Right cardiac atrium (tissue), 5 donors: ENCODE results near the gene PRDX1. TPM values are rescaled to one million over a fixed set of nuclear protein-coding genes. Genes with fewer than 3 reads are reported as not detected.
A peak's percentile ranks its signal among the peaks of the same experiment; 100 is the strongest.
"Not testable (repeated sequence)": the region's sequence is repeated elsewhere in the genome, so short reads cannot be mapped to it uniquely, and the experiment has no call there.

ENCODE experiments used
- ATAC-seq, 2 donors: fragments of 200-7000 bp; cut with Tn5 transposase; one replicate each; pipeline versions ENCODE4 v1.8.0 to v1.9.1; 2020; ENCODE audit warnings: moderate library complexity in 2 of 2, mild to moderate bottlenecking in 1 of 2
- DNase-seq, 3 donors: peaks; one replicate each; pipeline ENCODE4 v3.0.0-alpha.2; 2020
- H3K27ac ChIP-seq: one replicate; pipeline ENCODE4 v1.5.1; 2013; ENCODE audit warnings: mild to moderate bottlenecking, low read length, control low read depth, moderate library complexity
- H3K27me3 ChIP-seq: one replicate; pipeline ENCODE4 v1.6.1; 2013; ENCODE audit not compliant: control insufficient read depth, insufficient read depth
- H3K4me1 ChIP-seq: one replicate; pipeline ENCODE4 v1.6.1; 2013; ENCODE audit warnings: low read length; ENCODE audit not compliant: control insufficient read depth, insufficient read depth
- H3K4me3 ChIP-seq: one replicate; pipeline ENCODE4 v1.5.1; 2013; ENCODE audit warnings: low read length, control low read depth
- H3K9me3 ChIP-seq: one replicate; pipeline ENCODE4 v1.6.1; 2013; ENCODE audit warnings: low read length; ENCODE audit not compliant: control insufficient read depth
- WGBS: extraction: QIAGEN DNeasy Blood & Tissue Kit; methylation state at CpG from one replicate; pipeline ENCODE4 v1.1.7; 2013; 5-methylcytosine and 5-hydroxymethylcytosine counted together
- intact Hi-C, 4 donors: fragments of 100-400 bp; cut with DNase I; formaldehyde crosslinking; loops; one replicate each; pipeline versions ENCODE4 v1.11.0 to v1.14.0; 2022 to 2023
- polyA plus RNA-seq: library from polyadenylated mRNA; stranded (reverse); fragments of 200-250 nt; gene quantifications from one replicate; pipeline ENCODE4 v1.2.3, GENCODE V29; 2013
- total RNA-seq, 4 donors: library from RNA; stranded (reverse); fragmentation: NEBNext Ultra II Directional; extraction: Animal tissue kit (Norgen Biotek cat#: 25700); gene quantifications; one replicate each; pipeline ENCODE4 v1.2.1, GENCODE V29; 2021
- donor health status: healthy with polysubstance abuse.
- donor health status: DM: no; HTN: yes; CAD: no.
- donor health status: DM: no; HTN: no; CAD: no.
- donor health status: DM: no; HTN: yes; CAD: no; lungs with severe emphysema.
- donor health status: DM: yes; HTN: yes; CAD: no.

PRDX1 gene
- total and polyA plus RNA-seq, 5 donors: 548 to 1,153 (median 755) TPM

GRCh38 chr1:45516036-45516435 lies 5.6 kb downstream of the PRDX1 start:
- ATAC-seq: no peak
- H3K27ac ChIP-seq: no peak overlapping the region
- H3K9me3 ChIP-seq: no peaks in the 10 kb centered on the region
- H3K4me1 ChIP-seq: no peaks in the 10 kb centered on the region
- intact Hi-C loops: loop anchor here in 2 of 4 donors (5.0 to 10.0 kb wide), 2 partner anchors 49 to 56 kb away; no protein-coding TSS in a partner anchor
- 37% methylated on average over 3 of the region's 3 CpGs for WGBS
- no peaks in the 10 kb centered on the region for H3K27me3 ChIP-seq
- H3K4me3 ChIP-seq: no peak overlapping the region
- no peak for DNase-seq

DNA sequence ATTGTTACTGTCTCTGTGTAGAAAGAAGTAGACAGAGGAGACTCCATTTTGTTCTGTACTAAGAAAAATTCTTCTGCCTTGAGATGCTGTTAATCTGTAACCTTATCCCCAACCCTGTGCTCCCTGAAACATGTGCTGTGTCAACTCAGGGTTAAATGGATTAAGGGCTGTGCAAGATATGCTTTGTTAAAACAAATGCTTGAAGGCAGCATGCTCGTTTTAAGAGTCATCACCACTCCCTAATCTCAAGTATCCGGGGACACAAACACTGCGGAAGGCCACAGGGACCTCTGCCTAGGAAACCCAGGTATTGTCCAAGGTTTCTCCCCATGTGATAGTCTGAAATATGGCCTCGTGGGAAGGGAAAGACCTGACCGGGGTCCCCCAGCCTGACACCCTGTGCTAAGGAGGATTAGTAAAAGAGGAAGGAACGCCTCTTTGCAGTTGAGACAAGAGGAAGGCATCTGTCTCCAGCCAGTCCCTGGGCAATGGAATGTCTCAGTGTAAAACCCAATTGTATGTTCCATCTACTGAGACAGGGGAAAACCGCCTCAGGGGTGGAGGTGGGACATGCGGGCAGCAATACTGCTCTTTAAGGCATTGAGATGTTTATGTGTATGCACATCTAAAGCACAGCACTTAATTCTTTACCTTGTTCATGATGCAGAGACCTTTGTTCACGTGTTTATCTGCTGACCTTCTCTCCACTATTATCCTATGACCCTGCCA lies 8.0 kb downstream of the PRDX1 start:
- WGBS: 66% methylated on average over 9 of the region's 9 CpGs
- ATAC-seq, H3K4me1 ChIP-seq: not testable (repeated sequence)

GRCh38 chr1:45512641-45513054 lies 9.0 kb downstream of the PRDX1 start:
- Histone ChIP-seq H3K27ac (no peak overlapping the region), H3K9me3 (no peaks in the 10 kb centered on the region), H3K4me3 (no peak overlapping the region), H3K4me1 (no peaks in the 10 kb centered on the region), H3K27me3 (no peaks in the 10 kb centered on the region)
- DNase-seq (peak in 2 of 3 donors; percentile 51 to 67), ATAC-seq (peak; percentile 44 to 55)
- 97% methylated on average over 1 of the region's 1 CpG for WGBS
- intact Hi-C loops: loop anchor here in 2 of 4 donors (5.0 to 10.0 kb wide), 3 partner anchors 45 to 60 kb away; no protein-coding TSS in a partner anchor

More for the DNA sequence above, 8.0 kb downstream of the PRDX1 start:
- DNase-seq, H3K4me3 ChIP-seq, H3K27me3 ChIP-seq, H3K9me3 ChIP-seq: not testable (repeated sequence)
- intact Hi-C loops: loop anchor here in 2 of 4 donors (5.0 to 10.0 kb wide), 3 partner anchors 44 to 59 kb away; no protein-coding TSS in a partner anchor
- peak overlapping the region; percentile 13 for H3K27ac ChIP-seq

- no peak overlapping the region for H3K27ac ChIP-seq
- WGBS: 85% methylated on average over 4 of the region's 4 CpGs
- H3K27me3 ChIP-seq: no peaks in the 10 kb centered on the region
- intact Hi-C loops: loop anchor here in 2 of 4 donors (5.0 to 10.0 kb wide), 3 partner anchors 46 to 61 kb away; no protein-coding TSS in a partner anchor
- DNase-seq: no peak
- no peaks in the 10 kb centered on the region for H3K9me3 ChIP-seq
- ATAC-seq: no peak
- H3K4me3 ChIP-seq: no peak overlapping the region
- H3K4me1 ChIP-seq: no peaks in the 10 kb centered on the region
Observed at GRCh38 chr1:45510972-45511527, 10.6 kb downstream of the PRDX1 start.

GRCh38 chr1:45510036-45510971 lies 11.4 kb downstream of the PRDX1 start:
- no peak for ATAC-seq
- intact Hi-C loops: loop anchor here in 2 of 4 donors (5.0 to 10.0 kb wide), 3 partner anchors 47 to 62 kb away; no protein-coding TSS in a partner anchor
- no peaks in the 10 kb centered on the region for H3K27me3 ChIP-seq
- H3K4me1 ChIP-seq: no peaks in the 10 kb centered on the region
- 65% methylated on average over 9 of the region's 9 CpGs for WGBS
- no peak for DNase-seq
- no peaks in the 10 kb centered on the region for H3K9me3 ChIP-seq
- no peak overlapping the region for H3K27ac ChIP-seq
- H3K4me3 ChIP-seq: no peak overlapping the region

GRCh38 chr1:45508295-45509151 lies 13.2 kb downstream of the PRDX1 start:
- whole genome bisulfite sequencing: 57% methylated on average over 15 of the region's 15 CpGs
- Histone ChIP-seq H3K4me3 (no peak overlapping the region), H3K27me3 (no peaks in the 10 kb centered on the region), H3K9me3 (no peaks in the 10 kb centered on the region), H3K27ac (peak overlapping the region; percentile 62), H3K4me1 (no peaks in the 10 kb centered on the region)
- ATAC-seq (peak; percentile 68 to 76), DNase-seq (peak; percentile 34 to 73 (median 70))
- intact Hi-C loops: loop anchor here in 2 of 4 donors (5.0 kb wide), 1 partner anchor 59 kb away; no protein-coding TSS in a partner anchor

DNA sequence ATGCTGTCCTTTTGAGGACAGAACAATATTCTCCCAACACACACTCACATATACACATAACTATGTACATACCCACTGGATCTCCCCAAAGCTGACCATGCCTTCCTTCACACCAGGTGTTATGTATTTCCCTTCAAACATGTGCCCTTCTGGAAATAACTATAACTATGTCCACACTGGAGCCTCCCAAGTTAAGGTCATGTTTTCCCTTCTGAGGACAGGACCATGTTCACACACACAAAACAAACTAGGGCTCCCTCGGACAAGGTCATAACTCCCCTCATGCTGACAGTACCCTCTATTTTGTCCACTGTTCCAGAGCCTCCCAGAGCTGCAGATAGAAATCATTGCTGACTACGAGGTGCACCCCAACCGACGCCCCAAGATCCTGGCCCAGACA lies 13.8 kb downstream of the PRDX1 start:
- intact Hi-C loops: loop anchor here in 2 of 4 donors (5.0 kb wide), 1 partner anchor 59 kb away; no protein-coding TSS in a partner anchor
- no peak for DNase-seq
- WGBS: 80% methylated on average over 4 of the region's 4 CpGs
- no peaks in the 10 kb centered on the region for H3K4me1 ChIP-seq
- no peaks in the 10 kb centered on the region for H3K9me3 ChIP-seq
- H3K27me3 ChIP-seq: no peaks in the 10 kb centered on the region
- peak overlapping the region; percentile 62 for H3K27ac ChIP-seq
- no peak overlapping the region for H3K4me3 ChIP-seq
- ATAC-seq: no peak

GRCh38 chr1:45507195-45507594 lies 14.5 kb downstream of the PRDX1 start:
- ATAC-seq (no peak), DNase-seq (no peak)
- Histone ChIP-seq H3K4me3 (no peak overlapping the region), H3K4me1 (no peaks in the 10 kb centered on the region), H3K27ac (no peak overlapping the region), H3K27me3 (no peaks in the 10 kb centered on the region), H3K9me3 (no peaks in the 10 kb centered on the region)
- intact Hi-C loops: loop anchor here in 2 of 4 donors (5.0 kb wide), 1 partner anchor 60 kb away; no protein-coding TSS in a partner anchor
- WGBS: 91% methylated on average over 6 of the region's 6 CpGs

DNA sequence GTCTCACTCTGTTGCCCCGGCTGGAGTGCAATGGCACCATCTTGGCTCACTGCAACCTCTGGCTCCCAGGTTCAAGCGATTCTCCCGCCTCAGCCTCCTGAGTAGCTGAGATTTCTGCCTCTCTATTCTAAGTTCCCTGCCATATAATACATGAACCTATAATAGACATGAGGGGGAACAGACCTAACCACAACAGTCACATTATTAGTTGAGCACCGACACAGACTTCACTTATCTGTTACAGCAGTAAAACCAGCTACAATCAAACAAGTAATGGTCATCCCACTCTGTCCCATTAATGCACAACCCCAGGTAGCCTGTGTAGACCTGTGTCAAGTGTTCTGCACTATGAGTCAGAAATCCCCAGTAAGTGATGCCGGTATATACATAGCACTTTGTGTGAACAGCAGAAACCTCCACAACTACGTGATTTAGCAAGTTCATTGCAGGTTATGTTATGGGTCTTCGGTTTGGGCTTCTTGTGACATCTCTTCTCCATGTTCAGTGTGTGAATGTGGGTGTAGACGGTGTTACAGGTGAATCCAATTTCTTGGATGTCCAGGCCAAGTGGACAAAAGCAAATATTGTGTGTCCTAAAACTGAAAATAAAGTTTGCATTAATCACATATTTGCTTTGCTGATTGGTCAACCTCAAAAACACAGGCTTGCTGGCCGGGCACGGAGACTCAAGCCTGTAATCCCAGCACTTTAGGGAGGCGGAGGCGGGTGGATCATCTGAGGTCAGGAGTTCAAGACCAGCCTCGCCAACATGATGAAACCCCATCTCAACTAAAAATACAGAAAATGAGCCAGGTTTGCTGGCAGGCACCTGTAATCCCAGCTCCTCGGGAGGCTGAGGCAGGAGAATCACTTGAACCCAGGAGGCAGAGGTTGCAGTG lies 18.0 kb downstream of the PRDX1 start:
- Histone ChIP-seq H3K27ac (no peak overlapping the region), H3K4me1 (peaks cover 4% of the 10 kb centered on the region), H3K4me3 (no peak overlapping the region), H3K9me3 (no peaks in the 10 kb centered on the region), H3K27me3 (no peaks in the 10 kb centered on the region)
- WGBS: 95% methylated on average over 14 of the region's 14 CpGs
- intact Hi-C loops: no loop called here
- no peak for DNase-seq
- no peak for ATAC-seq
